Immature natural killer cell (primary cell): ENCODE data around the gene SYNE1. TPM values are rescaled to one million over a fixed set of nuclear protein-coding genes. Genes with fewer than 3 reads are reported as not detected.

ENCODE experiments used
- DNase-seq, 3 donors: peaks; one replicate each; pipeline ENCODE4 v3.0.0; 2022; ENCODE audit warnings: mixed read lengths in 1 of 3
- H3K27ac Mint-ChIP-seq, 6 donors: one replicate each; pipeline ENCODE4 v1.8.0; 2020; ENCODE audit warnings: mixed read lengths in 6 of 6, mild to moderate bottlenecking in 5 of 6, inconsistent platforms in 4 of 6, moderate library complexity in 3 of 6
- H3K27me3 Mint-ChIP-seq, 3 donors: one replicate each; pipeline ENCODE4 v1.8.0; 2020 to 2021; ENCODE audit warnings: low read depth in 3 of 3, mild to moderate bottlenecking in 3 of 3, mixed read lengths in 3 of 3, moderate library complexity in 3 of 3, inconsistent platforms in 1 of 3
- H3K36me3 Mint-ChIP-seq, 3 donors: one replicate each; pipeline ENCODE4 v1.8.0; 2020; ENCODE audit warnings: mixed read lengths in 3 of 3, inconsistent platforms in 2 of 3, mild to moderate bottlenecking in 2 of 3
- H3K4me1 Mint-ChIP-seq, 2 donors: one replicate each; pipeline ENCODE4 v1.8.0; 2020; ENCODE audit warnings: inconsistent platforms in 2 of 2, mild to moderate bottlenecking in 2 of 2, mixed read lengths in 2 of 2, moderate library complexity in 1 of 2
- H3K4me3 Mint-ChIP-seq, 5 donors: one replicate each; pipeline ENCODE4 v1.8.0; 2020; ENCODE audit warnings: mild to moderate bottlenecking in 5 of 5, mixed read lengths in 5 of 5, inconsistent platforms in 3 of 5, moderate library complexity in 3 of 5
- H3K9me3 Mint-ChIP-seq, 6 donors: one replicate each; pipeline ENCODE4 v1.8.0; 2020; ENCODE audit warnings: mild to moderate bottlenecking in 6 of 6, mixed read lengths in 6 of 6, inconsistent platforms in 4 of 6, moderate library complexity in 3 of 6
- polyA plus RNA-seq, 3 donors: library from polyadenylated mRNA; unstranded; fragments of 300-500 nt; fragmentation: Illumina TruSeq; gene quantifications; one replicate each; pipeline ENCODE4 v1.2.3, GENCODE V29; 2021

SYNE1 gene
- polyA plus RNA-seq, 3 donors from 2014 or later: 25.9 to 117 (median 27.9) TPM

- Mint-ChIP-seq H3K4me3 (no peak overlapping the region), H3K36me3 (peaks cover 27 to 45% (median 43%) of the 10 kb centered on the region in 3 donors), H3K27me3 (peaks cover 0 to 5% (median 2%) of the 10 kb centered on the region in 3 donors), H3K9me3 (no peaks in the 10 kb centered on the region), H3K27ac (peak overlapping the region in 2 of 6 donors; percentile 38 to 40), H3K4me1 (peaks cover 4 to 15% of the 10 kb centered on the region in 2 donors)
- no peak for DNase-seq
Observed at GRCh38 chr6:152122434-152122833, 514.7 kb downstream of the SYNE1 start.

- Mint-ChIP-seq H3K27ac (peak overlapping the region in 1 of 6 donors; percentile 72), H3K9me3 (no peaks in the 10 kb centered on the region), H3K27me3 (peaks cover 0 to 5% (median 2%) of the 10 kb centered on the region in 3 donors), H3K4me3 (no peak overlapping the region), H3K4me1 (peaks cover 4 to 21% of the 10 kb centered on the region in 2 donors), H3K36me3 (peaks cover 27 to 44% (median 42%) of the 10 kb centered on the region in 3 donors)
- DNase-seq: no peak
Observed at GRCh38 chr6:152121910-152122309, 515.3 kb downstream of the SYNE1 start.

- Mint-ChIP-seq H3K9me3 (no peaks in the 10 kb centered on the region), H3K27ac (peak overlapping the region in 3 of 6 donors; percentile 13 to 75 (median 54)), H3K36me3 (peaks cover 27 to 44% (median 42%) of the 10 kb centered on the region in 3 donors), H3K4me1 (peaks cover 4 to 25% of the 10 kb centered on the region in 2 donors), H3K27me3 (peaks cover 0 to 5% (median 2%) of the 10 kb centered on the region in 3 donors), H3K4me3 (no peak overlapping the region)
- no peak for DNase-seq
Observed at GRCh38 chr6:152119831-152120230, 517.3 kb downstream of the SYNE1 start.

DNA sequence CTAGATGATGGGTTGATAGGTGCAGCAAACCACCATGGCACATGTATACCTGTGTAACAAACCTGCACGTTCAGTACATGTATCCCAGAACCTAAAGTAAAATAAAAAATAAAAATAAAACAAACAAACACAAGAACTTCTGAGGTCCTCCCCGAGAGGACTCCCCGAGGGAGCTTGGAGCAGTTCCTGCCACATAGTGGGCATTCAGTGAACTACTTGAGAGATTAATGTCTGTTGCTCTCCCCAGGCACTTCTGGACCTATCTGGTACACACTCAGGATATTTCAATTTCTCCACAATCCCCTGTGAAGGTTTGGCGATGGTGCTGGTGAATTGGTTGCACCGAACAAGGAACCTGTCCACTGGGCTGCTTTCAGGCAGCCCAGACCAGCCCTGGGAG, 518.5 kb downstream of the SYNE1 start:
- H3K27me3 Mint-ChIP-seq: peaks cover 0 to 5% (median 2%) of the 10 kb centered on the region in 3 donors
- peaks cover 27 to 41% (median 40%) of the 10 kb centered on the region in 3 donors for H3K36me3 Mint-ChIP-seq
- H3K9me3 Mint-ChIP-seq: no peaks in the 10 kb centered on the region

GRCh38 chr6:152118224-152118623, 518.9 kb downstream of the SYNE1 start:
- Mint-ChIP-seq H3K36me3 (peaks cover 23 to 39% (median 35%) of the 10 kb centered on the region in 3 donors), H3K27me3 (peaks cover 0 to 5% (median 2%) of the 10 kb centered on the region in 3 donors), H3K9me3 (no peaks in the 10 kb centered on the region), H3K4me1 (peaks cover 2 to 25% of the 10 kb centered on the region in 2 donors), H3K4me3 (no peak overlapping the region), H3K27ac (peak overlapping the region in 5 of 6 donors; percentile 25 to 84 (median 58))
- no peak for DNase-seq

More for the DNA sequence above, 518.5 kb downstream of the SYNE1 start:
- Mint-ChIP-seq H3K4me3 (no peak overlapping the region), H3K4me1 (peaks cover 2 to 25% of the 10 kb centered on the region in 2 donors), H3K27ac (no peak overlapping the region)
- no peak for DNase-seq

DNA sequence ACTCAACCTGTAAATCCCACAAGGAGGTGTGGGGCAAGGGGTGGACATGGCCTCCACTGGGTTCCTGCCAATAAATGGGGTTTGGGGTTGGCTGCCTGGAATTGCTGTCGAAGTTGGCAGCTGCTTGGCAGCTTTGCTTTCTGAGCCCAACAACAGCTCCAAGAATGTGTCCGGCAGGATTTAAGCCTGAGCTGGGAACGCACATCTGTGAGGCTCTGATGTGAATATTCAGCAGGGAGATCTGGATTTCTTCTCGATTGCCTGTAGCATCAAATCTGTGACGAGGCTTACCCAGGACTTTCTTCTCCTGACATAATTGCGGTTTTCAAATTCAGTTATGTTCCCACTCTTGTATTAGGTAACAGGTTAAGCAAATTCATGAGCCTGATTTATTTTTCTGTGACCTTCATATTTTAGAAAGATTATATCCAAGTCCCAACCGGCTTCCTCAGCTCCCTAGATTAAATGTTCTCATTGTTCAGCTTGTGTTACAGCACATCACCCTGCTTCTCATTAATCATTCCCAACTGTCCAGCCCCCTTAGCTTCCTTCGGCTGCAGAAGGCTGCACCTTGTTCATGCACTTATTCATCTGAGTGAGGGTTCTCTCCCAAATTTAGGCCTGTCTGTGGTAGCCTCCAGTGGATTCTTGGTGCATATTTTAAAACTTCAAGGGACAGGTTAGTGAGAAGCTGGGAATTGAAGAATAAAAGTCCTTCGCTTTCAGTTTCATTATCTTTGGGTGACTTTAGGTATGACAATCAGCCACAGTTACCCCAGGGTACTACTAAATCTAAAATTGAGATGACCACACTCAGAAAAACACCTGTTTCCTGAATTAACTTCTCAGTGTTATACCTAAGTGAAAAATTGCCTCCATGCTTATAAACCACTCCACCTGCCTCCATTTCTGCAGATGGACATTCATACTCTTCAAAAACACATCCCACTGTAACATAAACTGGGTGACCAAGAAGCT, 519.7 kb downstream of the SYNE1 start:
- Mint-ChIP-seq H3K27me3 (peaks cover 0 to 5% (median 2%) of the 10 kb centered on the region in 3 donors), H3K4me3 (no peak overlapping the region), H3K4me1 (peaks cover 2 to 25% of the 10 kb centered on the region in 2 donors), H3K9me3 (no peaks in the 10 kb centered on the region), H3K36me3 (peaks cover 23 to 39% (median 32%) of the 10 kb centered on the region in 3 donors), H3K27ac (peak overlapping the region in 5 of 6 donors; percentile 25 to 84 (median 58))
- DNase-seq: no peak

DNA sequence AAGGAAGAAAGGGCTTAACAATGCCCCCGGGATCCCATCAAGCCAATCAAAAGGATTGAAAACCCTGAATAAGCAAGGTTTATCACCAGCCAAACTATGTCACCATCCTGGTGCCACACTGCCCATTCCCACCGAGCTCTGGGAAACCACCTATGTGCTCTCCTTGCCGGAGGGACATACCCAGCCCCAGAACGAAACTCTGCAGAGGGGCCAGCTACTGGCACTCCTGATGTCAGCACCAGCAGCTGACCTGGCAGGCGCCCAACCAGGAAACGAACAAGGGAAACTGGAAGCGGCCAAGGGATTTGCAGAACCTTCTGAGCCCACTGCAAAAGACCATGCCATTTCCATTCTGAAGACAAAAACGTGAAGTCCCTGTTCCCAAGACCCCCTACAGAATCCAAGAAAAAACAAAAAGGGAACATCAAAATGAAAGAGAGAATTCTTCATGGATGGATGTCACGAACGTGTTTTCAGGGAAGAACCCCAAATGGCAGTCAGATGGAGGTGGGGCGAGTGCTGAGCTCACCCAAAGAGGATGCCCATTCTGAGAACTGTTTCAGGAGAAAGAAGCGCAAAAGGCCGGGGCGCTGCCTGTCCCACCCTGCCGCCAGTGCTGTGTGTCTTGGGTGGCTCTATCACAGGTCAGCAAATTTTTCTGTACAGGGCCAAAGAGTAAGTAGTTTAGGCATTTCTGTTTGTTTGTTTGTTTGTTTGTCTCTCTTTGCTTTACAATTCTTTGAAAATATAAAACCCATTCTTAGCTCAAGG, 524.5 kb downstream of the SYNE1 start:
- Mint-ChIP-seq H3K36me3 (peaks cover 0 to 4% (median 0%) of the 10 kb centered on the region in 3 donors), H3K9me3 (no peaks in the 10 kb centered on the region), H3K27me3 (peaks cover 0 to 2% (median 0%) of the 10 kb centered on the region in 3 donors), H3K4me3 (no peak overlapping the region), H3K27ac (peak overlapping the region in 1 of 6 donors; percentile 12), H3K4me1 (peaks cover 7 to 25% of the 10 kb centered on the region in 2 donors)
- no peak for DNase-seq

- peak overlapping the region in 3 of 6 donors; percentile 26 to 69 (median 65) for H3K27ac Mint-ChIP-seq
- H3K4me3 Mint-ChIP-seq: peak overlapping the region in 3 of 5 donors; percentile 15 to 51 (median 39)
- H3K4me1 Mint-ChIP-seq: peaks cover 7 to 12% of the 10 kb centered on the region in 2 donors
- peaks cover 0 to 2% (median 0%) of the 10 kb centered on the region in 3 donors for H3K27me3 Mint-ChIP-seq
- no peaks in the 10 kb centered on the region for H3K9me3 Mint-ChIP-seq
- H3K36me3 Mint-ChIP-seq: peaks cover 0 to 4% (median 0%) of the 10 kb centered on the region in 3 donors
- peak in 2 of 3 donors; percentile 26 to 38 for DNase-seq
Observed at GRCh38 chr6:152110886-152111820, 526.0 kb downstream of the SYNE1 start.

GRCh38 chr6:152107973-152108372, 529.2 kb downstream of the SYNE1 start:
- no peak for DNase-seq
- peaks cover 0 to 13% (median 9%) of the 10 kb centered on the region in 3 donors for H3K36me3 Mint-ChIP-seq
- no peaks in the 10 kb centered on the region for H3K9me3 Mint-ChIP-seq
- H3K27ac Mint-ChIP-seq: no peak overlapping the region
- no peak overlapping the region for H3K4me3 Mint-ChIP-seq
- H3K27me3 Mint-ChIP-seq: peaks cover 0 to 2% (median 0%) of the 10 kb centered on the region in 3 donors
- peaks cover 7 to 18% of the 10 kb centered on the region in 2 donors for H3K4me1 Mint-ChIP-seq

DNA sequence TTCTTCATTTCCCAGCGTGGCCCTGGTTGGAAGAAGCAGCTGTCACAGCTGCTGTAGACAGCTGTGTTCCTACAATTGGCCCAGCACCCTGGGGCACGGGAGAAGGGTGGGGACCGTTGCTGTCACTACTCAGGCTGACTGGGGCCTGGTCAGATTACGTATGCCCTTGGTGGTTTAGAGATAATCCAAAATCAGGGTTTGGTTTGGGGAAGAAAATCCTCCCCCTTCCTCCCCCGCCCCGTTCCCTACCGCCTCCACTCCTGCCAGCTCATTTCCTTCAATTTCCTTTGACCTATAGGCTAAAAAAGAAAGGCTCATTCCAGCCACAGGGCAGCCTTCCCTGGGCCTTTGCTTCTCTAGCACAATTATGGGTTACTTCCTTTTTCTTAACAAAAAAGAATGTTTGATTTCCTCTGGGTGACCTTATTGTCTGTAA, 537.0 kb downstream of the SYNE1 start:
- H3K36me3 Mint-ChIP-seq: peaks cover 0 to 13% (median 12%) of the 10 kb centered on the region in 3 donors
- H3K27me3 Mint-ChIP-seq: peaks cover 0 to 1% (median 0%) of the 10 kb centered on the region in 3 donors
- DNase-seq: no peak
- no peak overlapping the region for H3K27ac Mint-ChIP-seq
- peaks cover 3 to 5% of the 10 kb centered on the region in 2 donors for H3K4me1 Mint-ChIP-seq
- no peak overlapping the region for H3K4me3 Mint-ChIP-seq
- H3K9me3 Mint-ChIP-seq: no peaks in the 10 kb centered on the region

GRCh38 chr6:152099446-152100182, 537.5 kb downstream of the SYNE1 start:
- no peak for DNase-seq
- Mint-ChIP-seq H3K27me3 (peaks cover 0 to 1% (median 0%) of the 10 kb centered on the region in 3 donors), H3K9me3 (no peaks in the 10 kb centered on the region), H3K4me3 (no peak overlapping the region), H3K4me1 (peaks cover 5 to 6% of the 10 kb centered on the region in 2 donors), H3K36me3 (peaks cover 0 to 13% (median 12%) of the 10 kb centered on the region in 3 donors), H3K27ac (no peak overlapping the region)

- H3K36me3 Mint-ChIP-seq: peaks cover 0 to 12% (median 5%) of the 10 kb centered on the region in 3 donors
- peaks cover 5 to 6% of the 10 kb centered on the region in 2 donors for H3K4me1 Mint-ChIP-seq
- no peaks in the 10 kb centered on the region for H3K9me3 Mint-ChIP-seq
- H3K27me3 Mint-ChIP-seq: peaks cover 0 to 1% (median 0%) of the 10 kb centered on the region in 3 donors
- DNase-seq: no peak
- H3K4me3 Mint-ChIP-seq: no peak overlapping the region
- H3K27ac Mint-ChIP-seq: no peak overlapping the region
Observed at GRCh38 chr6:152098683-152099082, 538.5 kb downstream of the SYNE1 start.
